SH-SY5Y (cell line): ENCODE results near the gene MPST.

ENCODE experiments used
- GATA2 ChIP-seq: IDR thresholded peaks from 2 replicates; pipeline ENCODE4 v1.6.1; 2011; ENCODE audit warnings: mild to moderate bottlenecking, low read depth, low read length
- GATA3 ChIP-seq: IDR thresholded peaks from 2 replicates; pipeline ENCODE4 v1.6.1; 2011; ENCODE audit warnings: low read depth, mild to moderate bottlenecking, low read length, moderate library complexity

- no peak for TF ChIP-seq GATA2
- TF ChIP-seq GATA3 = no peak
These were observed 35.2 kb downstream of the MPST start for GRCh38 chr22:37054600-37055365.
